HepG2 (cell line): ENCODE measurements around the gene PSMA4. TPM values are rescaled to one million over a fixed set of nuclear protein-coding genes. Genes with fewer than 3 reads are reported as not detected.

Source experiments
- BCL6 ChIP-seq: IDR thresholded peaks from 2 replicates; pipeline ENCODE4 v1.6.1; 2016; ENCODE audit warnings: missing genetic modification reagents, missing compliant biosample characterization
- FOXK1 ChIP-seq: sonication (generic); formaldehyde crosslinking; IDR thresholded peaks from 2 replicates; pipeline ENCODE4 v1.4.0; 2020; ENCODE audit warnings: low read depth, missing genetic modification reagents, borderline replicate concordance
- HNF1A ChIP-seq, 2 experiments: sonication (generic) in 1 of 2; formaldehyde crosslinking in 1 of 2; IDR thresholded peaks; 2 replicates each; pipeline versions ENCODE4 v1.4.0 to v1.6.1; 2016 to 2020; ENCODE audit warnings: borderline replicate concordance in 1 of 2, low read depth in 1 of 2, mild to moderate bottlenecking in 1 of 2, missing genetic modification reagents in 1 of 2
- LBX2 ChIP-seq: sonication (generic); formaldehyde crosslinking; IDR thresholded peaks from 2 replicates; pipeline ENCODE4 v1.5.0; 2020; ENCODE audit warnings: missing genetic modification reagents, mild to moderate bottlenecking, borderline replicate concordance
- MTF1 ChIP-seq: sonication (generic); formaldehyde crosslinking; IDR thresholded peaks from 2 replicates; pipeline ENCODE4 v1.5.0; 2020; ENCODE audit warnings: missing genetic modification reagents
- NFYB ChIP-seq: sonication (generic); formaldehyde crosslinking; IDR thresholded peaks from 2 replicates; pipeline ENCODE4 v1.4.0; 2020; ENCODE audit warnings: missing genetic modification reagents
- RXRA ChIP-seq: sonication (generic); formaldehyde crosslinking; IDR thresholded peaks from 2 replicates; pipeline ENCODE4 v1.5.1; 2020; ENCODE audit warnings: missing genetic modification reagents
- SMAD9 ChIP-seq: sonication (generic); formaldehyde crosslinking; IDR thresholded peaks from 2 replicates; pipeline ENCODE4 v1.5.1; 2020; ENCODE audit warnings: mild to moderate bottlenecking, missing genetic modification reagents
- TGIF2 ChIP-seq: IDR thresholded peaks from 2 replicates; pipeline ENCODE4 v1.6.1; 2016; ENCODE audit warnings: control low read depth, missing compliant biosample characterization
- ZBTB4 ChIP-seq: sonication (generic); formaldehyde crosslinking; IDR thresholded peaks from 2 replicates; pipeline ENCODE4 v1.4.0; 2020; ENCODE audit warnings: missing genetic modification reagents, mild to moderate bottlenecking, borderline replicate concordance
- ZFP82 ChIP-seq: sonication (generic); formaldehyde crosslinking; IDR thresholded peaks from 2 replicates; pipeline ENCODE4 v1.5.1; 2020; ENCODE audit warnings: mild to moderate bottlenecking, missing genetic modification reagents, borderline replicate concordance
- ZNF205 ChIP-seq: IDR thresholded peaks from 2 replicates; pipeline ENCODE4 v1.6.1; 2018; ENCODE audit warnings: missing biosample characterization, missing genetic modification reagents
- ZNF333 ChIP-seq: sonication (generic); formaldehyde crosslinking; IDR thresholded peaks from 2 replicates; pipeline ENCODE4 v1.4.0; 2020; ENCODE audit warnings: mild to moderate bottlenecking, missing genetic modification reagents, borderline replicate concordance
- ZNF33A ChIP-seq: sonication (generic); formaldehyde crosslinking; IDR thresholded peaks from 2 replicates; pipeline ENCODE4 v1.5.1; 2020; ENCODE audit warnings: missing genetic modification reagents, mild to moderate bottlenecking, moderate library complexity, borderline replicate concordance
- ZSCAN29 ChIP-seq: sonication (generic); formaldehyde crosslinking; conservative IDR thresholded peaks from 2 replicates; pipeline ENCODE4 v1.4.0; 2020; ENCODE audit warnings: mild to moderate bottlenecking, missing genetic modification reagents
- polyA plus RNA-seq, 8 experiments: library from polyadenylated mRNA; depleted of rRNA in 3 of 8; stranded (reverse) in 7 of 8; unstranded in 1 of 8; fragments of >200 nt; fragmentation: Illumina TruSeq in 4 of 8; extraction: Trizol in 4 of 8; gene quantifications; 2 replicates each; pipeline versions ENCODE4 v1.2.1 to v1.2.3, GENCODE V29; 2011 to 2016; ENCODE audit warnings: low read depth in 4 of 8, missing spikeins in 1 of 8, mixed read lengths in 1 of 8; ENCODE audit not compliant: insufficient read depth in 1 of 8
- total RNA-seq, 5 experiments: library from RNA; depleted of rRNA; stranded (reverse); fragments of >200 nt; fragmentation: Illumina TruSeq; extraction: Trizol; gene quantifications; 2 replicates each; pipeline ENCODE4 v1.2.3, GENCODE V29; 2016; ENCODE audit warnings: low read depth in 1 of 5

PSMA4 gene
- total and polyA plus RNA-seq, 2 of the 13 experiments (the other 11 are each of a cell fraction or from before 2014, with no cell fraction given) = 202 to 404 TPM

GRCh38 chr15:78540141-78540870, at the start of gene PSMA4 (continued):
- TF ChIP-seq ZBTB4 = no peak
- TF ChIP-seq BCL6 = no peak
- no peak for TF ChIP-seq ZNF333 (CRISPR knock-in tag)
- TF ChIP-seq ZSCAN29 (CRISPR knock-in tag) = no peak
- TF ChIP-seq LBX2 (CRISPR knock-in tag) = no peak
- TF ChIP-seq SMAD9 (CRISPR knock-in tag) = 0 out of 2 replicates have a peak, but pooled peaks have one; percentile 48
- TF ChIP-seq ZFP82 (CRISPR knock-in tag) = peak; percentile 24; the same call in 1 of the 2 replicates
- TF ChIP-seq HNF1A (IDR thresholded peaks at IDR 0.05; ENCODE audit: low read depth) = no peak
- no peak for TF ChIP-seq HNF1A (CRISPR knock-in tag; IDR thresholded peaks at IDR 0.05; ENCODE audit: borderline replicate concordance)
- no peak for TF ChIP-seq NFYB (CRISPR knock-in tag)
- TF ChIP-seq FOXK1 = peak; percentile 50; the same call in 1 of the 2 replicates
- TF ChIP-seq RXRA (CRISPR knock-in tag) = no peak
- TF ChIP-seq TGIF2 = peak; percentile 84; the same call in 1 of the 2 replicates
- no peak for TF ChIP-seq ZNF33A (CRISPR knock-in tag)
- TF ChIP-seq ZNF205 (CRISPR knock-in tag) = no peak
- TF ChIP-seq MTF1 (CRISPR knock-in tag) = no peak
